ENCODE results near the gene TLR8. TPM values are rescaled to one million over a fixed set of nuclear protein-coding genes. Genes with fewer than 3 reads are reported as not detected.

TLR8 gene
- total RNA-seq, 1 donor from 2014 or later = not detected

GRCh38 chrX:12901486-12901885 is 4.9 kb upstream of the TLR8 start:
- Mint-ChIP-seq H3K4me1 (ENCODE audit: unreplicated experiment) (no peaks in the 10 kb centered on the region), H3K4me3 (ENCODE audit: unreplicated experiment) (no peak overlapping the region), H3K27ac (ENCODE audit: unreplicated experiment) (no peak overlapping the region), H3K36me3 (ENCODE audit: low read depth, unreplicated experiment) (no peaks in the 10 kb centered on the region), H3K27me3 (ENCODE audit: unreplicated experiment) (no peaks in the 10 kb centered on the region), H3K9me3 (ENCODE audit: unreplicated experiment) (no peaks in the 10 kb centered on the region)
- TF ChIP-seq CTCF (IDR thresholded peaks at IDR 0.05; ENCODE audit: unreplicated experiment) = peak; percentile 47
- peak; percentile 38 for DNase-seq (ENCODE audit: low spot score)

- no peaks in the 10 kb centered on the region for H3K36me3 Mint-ChIP-seq (ENCODE audit: low read depth, unreplicated experiment)
- H3K27me3 Mint-ChIP-seq (ENCODE audit: unreplicated experiment) = no peaks in the 10 kb centered on the region
- no peak for TF ChIP-seq CTCF (IDR thresholded peaks at IDR 0.05; ENCODE audit: unreplicated experiment)
- no peaks in the 10 kb centered on the region for H3K4me1 Mint-ChIP-seq (ENCODE audit: unreplicated experiment)
- no peak overlapping the region for H3K4me3 Mint-ChIP-seq (ENCODE audit: unreplicated experiment)
- no peak overlapping the region for H3K27ac Mint-ChIP-seq (ENCODE audit: unreplicated experiment)
- no peaks in the 10 kb centered on the region for H3K9me3 Mint-ChIP-seq (ENCODE audit: unreplicated experiment)
- no peak for DNase-seq (ENCODE audit: low spot score)
Measured at GRCh38 chrX:12903646-12904045, 2.8 kb upstream of the TLR8 start.

GRCh38 chrX:12910423-12911121 is 4.2 kb downstream of the TLR8 start:
- TF ChIP-seq CTCF (IDR thresholded peaks at IDR 0.05; ENCODE audit: unreplicated experiment) = no peak
- no peak overlapping the region for H3K27ac Mint-ChIP-seq (ENCODE audit: unreplicated experiment)
- no peaks in the 10 kb centered on the region for H3K36me3 Mint-ChIP-seq (ENCODE audit: low read depth, unreplicated experiment)
- no peaks in the 10 kb centered on the region for H3K4me1 Mint-ChIP-seq (ENCODE audit: unreplicated experiment)
- no peak for DNase-seq (ENCODE audit: low spot score)
- peaks cover 2% of the 10 kb centered on the region for H3K27me3 Mint-ChIP-seq (ENCODE audit: unreplicated experiment)
- H3K4me3 Mint-ChIP-seq (ENCODE audit: unreplicated experiment) = no peak overlapping the region
- H3K9me3 Mint-ChIP-seq (ENCODE audit: unreplicated experiment) = no peaks in the 10 kb centered on the region

- H3K27me3 Mint-ChIP-seq (ENCODE audit: unreplicated experiment) = peaks cover 2% of the 10 kb centered on the region
- H3K4me1 Mint-ChIP-seq (ENCODE audit: unreplicated experiment) = no peaks in the 10 kb centered on the region
- TF ChIP-seq CTCF (IDR thresholded peaks at IDR 0.05; ENCODE audit: unreplicated experiment) = no peak
- no peak overlapping the region for H3K4me3 Mint-ChIP-seq (ENCODE audit: unreplicated experiment)
- no peaks in the 10 kb centered on the region for H3K9me3 Mint-ChIP-seq (ENCODE audit: unreplicated experiment)
- no peak overlapping the region for H3K27ac Mint-ChIP-seq (ENCODE audit: unreplicated experiment)
- no peaks in the 10 kb centered on the region for H3K36me3 Mint-ChIP-seq (ENCODE audit: low read depth, unreplicated experiment)
- DNase-seq (ENCODE audit: low spot score) = no peak
Measured at GRCh38 chrX:12911122-12911470, 4.7 kb downstream of the TLR8 start.

- no peak overlapping the region for H3K27ac Mint-ChIP-seq (ENCODE audit: unreplicated experiment)
- H3K4me3 Mint-ChIP-seq (ENCODE audit: unreplicated experiment) = no peak overlapping the region
- no peak for DNase-seq (ENCODE audit: low spot score)
- no peaks in the 10 kb centered on the region for H3K36me3 Mint-ChIP-seq (ENCODE audit: low read depth, unreplicated experiment)
- no peak for TF ChIP-seq CTCF (IDR thresholded peaks at IDR 0.05; ENCODE audit: unreplicated experiment)
- no peaks in the 10 kb centered on the region for H3K4me1 Mint-ChIP-seq (ENCODE audit: unreplicated experiment)
- no peaks in the 10 kb centered on the region for H3K9me3 Mint-ChIP-seq (ENCODE audit: unreplicated experiment)
- peaks cover 2% of the 10 kb centered on the region for H3K27me3 Mint-ChIP-seq (ENCODE audit: unreplicated experiment)
Measured at GRCh38 chrX:12912791-12913482, 6.5 kb downstream of the TLR8 start.
